GM18508 (cell line): ENCODE results near the gene CCDC87.
"Not testable (repeated sequence)": the region's sequence is repeated elsewhere in the genome, so short reads cannot be mapped to it uniquely, and the experiment has no call there.

ENCODE experiments used
- ATAC-seq: cut with Tn5 transposase; IDR thresholded peaks from one replicate; pipeline ENCODE4 v1.9.1; 2021; ENCODE audit warnings: moderate number of reproducible peaks; ENCODE audit not compliant: insufficient read depth, unreplicated experiment

Gene CCDC87

DNA sequence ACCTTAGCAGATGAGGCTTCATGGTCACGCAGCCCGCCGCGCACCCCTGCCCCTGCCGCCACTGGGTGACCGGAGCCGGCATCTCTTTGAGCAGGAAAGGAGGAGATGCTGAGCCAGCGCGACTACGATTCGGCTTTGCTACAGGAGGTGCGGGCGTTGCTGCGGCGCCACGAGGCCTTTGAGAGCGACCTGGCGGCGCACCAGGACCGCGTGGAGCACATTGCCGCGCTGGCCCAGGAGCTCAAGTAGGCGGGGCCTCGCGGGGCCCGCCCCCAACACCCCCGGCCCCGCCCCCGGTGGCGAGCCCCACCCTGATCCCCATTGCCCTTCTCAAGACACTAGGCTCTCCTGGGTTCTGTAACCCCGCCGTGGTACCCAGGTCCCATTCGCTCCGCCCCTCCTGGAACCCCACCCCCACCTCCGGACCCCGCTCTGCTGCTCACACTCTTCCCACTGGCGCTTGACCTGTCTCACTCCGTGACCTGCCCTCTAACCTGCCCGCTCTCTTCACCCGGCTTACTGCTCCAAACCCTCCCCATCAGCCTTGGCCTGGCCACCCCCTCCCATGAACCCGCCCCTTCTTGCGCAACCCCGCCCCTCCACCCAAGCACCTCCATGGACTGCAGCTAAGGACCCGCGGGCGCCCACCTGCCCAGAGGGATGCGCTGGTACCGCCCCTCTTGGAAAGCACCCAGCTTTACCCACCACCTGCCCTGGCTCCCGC is 33.6 kb downstream of the CCDC87 start:
- no peak for ATAC-seq

DNA sequence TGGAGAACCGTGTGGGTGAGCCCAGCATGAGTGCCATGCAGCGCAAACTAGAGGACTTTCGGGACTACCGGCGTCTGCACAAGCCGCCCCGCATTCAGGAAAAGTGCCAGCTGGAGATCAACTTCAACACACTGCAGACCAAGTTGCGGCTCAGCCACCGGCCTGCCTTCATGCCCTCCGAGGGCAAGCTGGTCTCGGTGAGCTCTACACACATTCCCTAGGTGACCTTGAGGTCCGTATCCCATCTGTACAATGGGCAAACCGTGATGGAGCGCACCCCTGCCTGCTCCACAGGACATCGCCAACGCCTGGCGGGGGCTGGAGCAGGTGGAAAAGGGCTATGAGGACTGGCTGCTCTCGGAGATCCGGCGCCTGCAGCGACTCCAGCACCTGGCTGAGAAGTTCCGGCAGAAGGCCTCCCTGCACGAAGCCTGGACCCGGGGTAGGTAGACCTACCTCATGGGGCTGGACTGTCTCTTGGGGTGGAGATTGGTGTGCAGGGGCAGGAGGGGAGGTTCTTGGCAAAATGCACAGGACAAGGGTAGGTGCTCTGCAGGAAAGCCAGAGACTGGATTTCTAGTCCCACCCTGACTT is 35.0 kb downstream of the CCDC87 start:
- no peak for ATAC-seq

DNA sequence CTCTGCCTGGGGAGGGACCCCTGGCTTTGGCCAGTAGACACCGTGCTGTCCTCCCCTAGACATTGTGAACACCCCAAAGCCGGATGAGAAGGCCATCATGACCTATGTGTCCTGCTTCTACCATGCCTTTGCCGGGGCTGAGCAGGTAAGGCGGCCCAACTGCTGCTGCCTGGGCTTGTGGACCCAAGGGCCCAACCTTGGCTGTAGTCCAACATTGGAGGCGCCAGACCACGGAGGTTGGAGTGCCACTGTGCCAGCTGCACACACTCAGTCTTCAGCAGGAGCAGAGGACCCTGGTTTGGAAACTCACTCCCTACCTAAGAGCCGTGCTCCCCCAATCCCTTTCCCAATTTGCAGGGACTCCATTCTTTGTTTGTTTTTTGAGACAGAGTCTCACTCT is 36.8 kb downstream of the CCDC87 start:
- no peak for ATAC-seq

DNA sequence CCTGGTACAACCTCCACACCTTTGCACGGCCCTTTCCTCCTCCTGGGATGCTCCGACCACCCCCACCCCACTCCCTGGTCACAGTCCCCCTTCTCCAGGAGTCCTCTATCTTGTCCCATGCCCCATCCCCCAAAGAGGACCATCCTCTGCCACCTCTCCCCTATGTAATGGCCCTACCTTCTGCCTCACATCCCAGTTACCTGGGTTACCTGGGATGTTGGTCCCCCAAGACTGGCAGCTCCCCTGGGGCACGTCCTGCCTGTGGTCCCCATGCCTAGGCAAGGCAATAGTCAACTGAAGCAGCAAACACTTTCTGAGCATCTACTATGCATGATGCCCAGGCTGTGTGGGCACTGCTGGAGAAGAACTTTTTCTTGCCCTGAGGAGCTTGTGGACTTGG is 37.4 kb downstream of the CCDC87 start:
- ATAC-seq: no peak

DNA sequence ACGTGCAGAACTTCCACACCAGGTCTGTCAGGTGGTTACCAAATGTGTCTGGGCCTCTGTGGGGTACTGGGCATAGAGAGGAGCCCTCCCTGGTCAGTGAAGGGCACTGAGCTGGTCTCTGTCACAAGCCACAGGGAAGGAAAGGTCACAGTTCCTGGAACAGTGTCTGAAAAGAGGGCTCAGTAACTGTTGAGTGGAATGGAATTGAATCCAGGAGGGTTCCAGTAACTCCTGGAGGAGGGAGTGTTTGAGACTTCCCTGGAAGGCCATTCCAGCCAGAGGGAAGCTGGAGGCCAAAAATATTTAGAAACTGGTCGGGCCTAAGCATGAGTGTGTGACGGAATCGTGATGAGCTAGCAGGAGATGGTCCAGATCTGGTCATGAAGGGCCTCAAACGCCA is 38.3 kb downstream of the CCDC87 start:
- no peak for ATAC-seq

DNA sequence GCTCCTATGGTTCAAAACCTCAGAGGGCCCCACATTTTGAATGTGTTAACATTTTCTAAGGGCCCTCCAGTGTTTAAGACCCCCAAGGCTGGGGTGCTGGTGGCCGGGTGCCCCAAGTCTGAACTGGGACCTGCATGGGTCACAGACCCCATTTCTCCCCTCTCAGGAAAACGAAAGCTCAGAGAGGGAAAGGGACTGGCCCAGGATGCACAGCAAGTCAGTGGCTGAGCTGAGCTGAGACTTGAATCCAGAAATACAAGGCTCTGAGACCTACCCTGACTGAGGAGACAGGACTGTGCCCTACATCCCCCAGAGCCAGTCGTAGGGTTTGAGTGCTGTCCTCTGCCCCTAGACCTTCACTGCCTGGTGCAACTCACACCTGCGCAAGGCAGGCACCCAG is 42.0 kb downstream of the CCDC87 start:
- ATAC-seq: no peak

DNA sequence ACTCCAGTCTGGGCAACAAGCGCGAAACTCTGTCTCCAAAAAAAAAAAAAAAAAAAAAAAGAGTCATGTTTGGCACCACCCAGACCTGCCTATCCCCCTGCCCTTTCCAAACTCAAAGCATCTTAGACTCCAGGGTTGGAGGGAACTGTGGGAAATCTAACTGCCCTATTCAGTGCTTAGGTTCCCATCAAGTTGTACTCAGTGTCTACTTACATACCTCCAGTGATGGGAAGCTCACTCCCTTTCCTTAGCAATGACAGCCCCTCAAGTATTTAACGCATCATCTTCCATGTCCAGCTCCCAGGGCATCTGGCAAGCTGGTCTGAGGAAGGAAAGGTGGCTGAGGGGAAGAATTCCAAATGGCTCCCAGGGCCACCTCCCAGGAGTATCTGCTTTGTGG is 43.2 kb downstream of the CCDC87 start:
- ATAC-seq: no peak

DNA sequence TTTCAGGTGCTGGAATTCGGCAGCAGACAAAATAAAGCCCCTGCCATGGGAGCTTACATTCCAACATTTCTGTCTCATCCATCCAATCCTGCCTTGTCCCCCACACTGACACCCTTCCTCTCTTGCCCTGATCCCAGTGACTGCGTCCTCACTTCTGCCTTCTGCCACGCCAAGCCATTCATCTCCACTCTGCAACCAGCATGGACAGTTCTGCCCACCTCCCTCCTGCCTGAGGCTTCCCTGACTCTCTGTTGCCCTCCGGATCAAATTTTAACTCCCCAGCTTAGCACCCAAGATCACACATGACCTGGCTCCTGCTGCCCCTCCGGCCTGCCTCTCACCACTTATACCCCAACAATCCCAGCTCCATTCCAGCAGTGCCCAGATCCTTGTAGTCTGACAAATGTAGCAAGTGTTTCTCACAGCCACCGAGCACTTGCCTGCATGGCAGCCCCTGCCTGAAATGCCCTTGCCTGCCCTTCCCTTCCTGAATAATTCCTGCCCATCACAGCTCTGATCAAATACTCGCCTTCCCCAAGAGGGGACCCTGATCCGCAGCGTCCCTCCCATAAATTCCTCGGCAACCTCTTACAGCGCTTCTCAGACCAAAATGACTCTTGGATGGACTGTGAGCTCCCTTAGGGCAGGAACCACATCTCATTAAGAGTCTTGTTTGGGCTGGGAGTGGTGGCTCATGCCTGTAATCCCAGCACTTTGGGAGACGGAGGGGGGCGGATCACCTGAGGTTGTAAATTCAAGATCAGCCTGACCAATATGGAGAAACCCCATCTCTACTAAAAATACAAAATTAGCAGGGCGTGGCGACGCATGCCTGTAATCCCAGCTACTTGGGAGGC is 43.9 kb downstream of the CCDC87 start:
- ATAC-seq: no peak

DNA sequence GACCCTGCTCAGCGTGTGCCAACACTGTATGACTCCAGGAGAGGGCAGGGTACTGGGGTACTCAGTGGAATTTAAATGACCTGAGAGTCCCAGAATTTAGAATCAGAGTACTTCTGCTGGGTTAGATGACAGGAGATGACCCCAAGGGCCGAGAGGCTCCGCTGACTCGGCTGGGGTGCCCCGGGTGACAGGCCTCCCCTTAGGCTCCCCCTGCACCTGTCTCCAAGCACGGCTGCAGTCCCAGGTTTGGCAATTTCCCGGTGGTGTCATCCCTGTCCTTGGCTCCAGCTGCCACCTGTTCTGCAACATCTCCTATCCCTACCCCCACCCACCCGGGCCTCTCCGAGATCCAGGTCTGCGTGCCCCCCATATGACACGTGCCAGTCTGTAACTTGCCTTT is 44.8 kb downstream of the CCDC87 start:
- ATAC-seq: no peak

DNA sequence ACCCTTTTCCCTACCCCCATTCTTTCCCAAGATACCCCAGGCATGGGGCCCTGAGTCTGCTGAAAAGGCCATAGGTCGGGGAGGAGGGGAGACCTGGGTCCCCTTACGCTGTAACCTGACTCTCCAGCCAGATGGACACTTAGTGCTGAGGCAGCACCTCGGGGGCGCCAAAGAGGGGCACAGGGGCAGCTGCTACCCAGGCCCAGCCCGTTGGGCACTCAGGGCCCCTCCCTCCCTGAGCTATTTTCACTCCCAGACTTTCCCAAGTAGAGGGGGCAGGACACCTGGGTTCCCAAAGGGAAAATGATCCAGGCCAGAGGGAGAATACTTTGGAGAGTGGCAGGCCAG is 45.2 kb downstream of the CCDC87 start:
- no peak for ATAC-seq

DNA sequence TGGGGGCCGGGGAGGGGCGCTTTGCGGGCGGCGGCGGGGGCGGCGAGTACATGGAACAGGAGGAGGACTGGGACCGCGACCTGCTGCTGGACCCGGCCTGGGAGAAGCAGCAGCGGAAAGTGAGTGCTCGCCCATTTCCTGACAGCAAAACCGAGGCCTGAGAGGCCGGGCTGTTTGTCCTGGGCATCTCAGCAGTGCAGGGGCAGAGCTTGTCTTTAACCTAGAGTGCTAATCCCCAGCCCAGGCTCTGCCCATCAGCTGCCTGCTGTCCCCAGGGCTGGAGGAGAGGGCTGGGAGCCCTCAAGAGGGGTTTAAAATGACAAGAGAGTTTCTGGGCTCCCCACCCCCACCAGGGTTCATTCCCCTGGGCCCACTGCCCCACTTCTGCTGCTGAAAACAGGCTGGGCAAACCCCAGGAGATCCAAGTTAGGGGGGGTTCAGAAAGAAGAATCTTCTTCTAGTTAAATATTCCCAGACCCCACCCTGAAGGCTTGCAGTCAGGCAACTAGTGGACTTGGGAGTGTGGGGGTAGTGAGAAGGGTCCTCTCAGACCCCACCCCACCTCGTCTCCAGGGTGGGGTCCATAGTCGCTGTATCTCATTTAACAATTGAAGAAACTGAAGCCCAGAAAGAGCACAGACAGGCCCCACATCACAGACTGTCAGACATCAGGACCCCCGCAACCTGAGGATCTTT is 45.7 kb downstream of the CCDC87 start:
- no peak for ATAC-seq

DNA sequence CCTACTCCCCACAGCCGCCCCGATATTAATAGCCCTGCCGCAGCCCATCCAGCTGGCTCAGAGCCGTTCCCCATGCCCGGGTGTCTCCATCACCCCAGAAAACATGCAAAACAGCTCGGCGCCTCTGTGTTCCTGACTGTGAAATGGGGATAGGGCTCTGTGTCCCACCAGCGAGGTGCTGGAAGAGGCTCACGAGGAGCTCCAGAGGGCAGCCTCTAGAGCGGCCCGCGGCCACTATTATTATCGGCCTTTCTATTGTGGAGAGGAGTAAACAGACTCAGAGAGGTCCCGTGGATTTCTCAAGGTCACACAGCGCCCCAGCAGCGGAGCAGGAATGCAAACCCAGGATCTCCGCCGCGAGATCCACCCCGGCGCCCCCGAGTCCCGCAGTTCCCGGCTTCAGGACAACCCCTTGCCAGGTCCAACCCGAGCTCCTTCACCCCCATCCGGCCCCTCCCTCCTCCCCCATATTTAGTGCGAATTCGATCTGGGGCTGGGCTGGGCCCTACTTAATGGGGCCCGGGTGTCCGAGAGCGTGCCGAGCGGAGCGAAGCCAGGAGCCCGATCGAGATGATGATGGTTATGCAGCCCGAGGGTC is 46.4 kb downstream of the CCDC87 start, which contains the start of gene ACTN3:
Gene ACTN3 (plus strand): TSS at position 536 of the 598 bp plus-strand sequence. CDS start 35 bp downstream, at position 571.
- ATAC-seq: no peak

DNA sequence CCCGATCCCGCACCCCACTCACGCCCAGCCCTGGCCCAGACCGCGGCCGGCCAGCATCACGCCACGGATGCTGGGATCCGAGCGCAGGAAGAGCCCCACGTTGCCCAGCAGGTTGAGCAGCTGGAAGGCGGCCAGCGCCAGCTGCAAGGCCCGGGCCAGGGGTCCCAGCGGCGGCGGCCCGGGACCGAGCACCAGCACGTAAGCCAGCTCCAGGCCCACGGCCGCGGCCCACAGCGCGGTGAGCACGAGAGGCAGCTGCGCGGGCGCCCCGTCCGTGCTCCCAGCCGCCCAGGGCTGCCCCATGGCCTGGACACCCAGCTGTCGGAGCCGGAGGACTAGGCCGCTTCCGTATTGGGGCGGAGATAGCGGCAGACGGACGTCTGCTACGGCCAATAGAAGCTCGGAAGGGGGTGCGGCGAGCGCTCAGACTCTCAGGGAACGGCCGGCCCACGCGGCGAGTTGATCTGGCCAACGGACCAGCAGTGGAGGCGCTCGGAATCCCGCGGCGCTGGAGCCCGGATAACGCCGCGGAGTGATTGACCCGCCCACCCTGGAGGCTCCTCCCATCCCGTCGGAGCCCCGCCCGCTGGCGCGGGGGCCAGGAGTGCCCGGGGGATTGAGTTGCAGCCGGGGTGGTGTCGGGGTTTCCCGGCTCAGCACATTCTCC is 47.0 kb downstream of the CCDC87 start, which contains the start of gene ZDHHC24:
Gene ZDHHC24 (minus strand): TSS at position 348 of the 667 bp plus-strand sequence. CDS start 45 bp downstream, at position 303.
- ATAC-seq: peak; percentile 43

DNA sequence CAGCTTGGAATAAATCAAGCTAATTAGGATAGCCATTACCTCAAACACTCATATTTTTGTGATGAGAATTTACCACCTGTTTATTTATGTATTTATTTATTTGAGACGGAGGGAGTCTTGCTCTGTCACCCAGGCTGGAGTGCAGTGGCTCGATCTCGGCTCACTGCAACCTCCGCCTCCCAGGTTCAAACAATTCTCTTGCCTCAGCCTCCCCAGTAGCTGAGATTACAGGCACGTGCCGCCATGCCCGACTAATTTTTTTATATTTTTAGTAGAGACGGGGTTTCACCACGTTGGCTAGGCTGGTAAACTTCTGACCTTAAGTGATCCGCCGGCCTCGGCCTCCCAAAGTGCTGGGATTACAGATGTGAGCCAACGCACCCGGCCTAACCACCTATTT is 47.9 kb downstream of the CCDC87 start:
- ATAC-seq: not testable (repeated sequence)

DNA sequence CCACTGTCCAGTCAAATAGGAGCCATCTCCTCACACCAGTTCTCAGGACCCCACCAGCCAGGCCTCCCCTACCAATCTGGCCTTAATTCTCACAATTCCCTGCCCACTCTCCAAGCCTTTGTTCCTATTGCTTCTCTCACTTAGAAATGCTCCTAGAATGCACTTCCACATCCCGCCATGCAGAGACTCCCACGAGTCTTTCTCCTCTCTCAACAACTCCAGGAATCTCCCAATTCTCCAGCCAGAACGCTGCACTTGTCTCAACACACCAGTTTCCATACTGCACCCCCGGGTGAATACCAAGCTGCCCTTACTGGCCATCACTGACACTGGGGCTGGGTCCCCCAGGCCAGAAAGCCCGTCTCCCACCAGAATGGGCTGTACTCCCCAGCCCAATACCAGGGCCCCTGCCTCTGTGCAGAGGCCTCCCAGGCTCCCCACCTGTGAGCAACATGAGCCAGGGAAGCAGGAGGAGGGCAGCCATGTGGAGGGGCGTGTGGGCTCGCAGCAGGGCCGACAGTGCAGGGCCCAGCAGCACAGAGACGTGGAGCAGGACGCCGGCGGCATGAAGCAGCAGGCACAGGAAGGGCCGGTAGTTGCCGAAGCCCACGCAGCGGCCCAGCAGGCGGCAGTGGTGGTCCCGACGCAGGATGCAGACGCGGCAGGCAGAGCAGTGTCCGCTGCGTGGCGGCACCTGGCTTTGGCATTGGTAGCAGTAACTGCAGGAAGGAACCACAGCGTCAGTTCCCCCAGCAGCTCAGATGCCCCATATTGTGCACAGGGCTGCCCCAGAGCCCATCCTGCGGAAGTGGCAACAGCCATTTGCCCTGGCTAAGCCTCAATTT is 49.4 kb downstream of the CCDC87 start:
- no peak for ATAC-seq

DNA sequence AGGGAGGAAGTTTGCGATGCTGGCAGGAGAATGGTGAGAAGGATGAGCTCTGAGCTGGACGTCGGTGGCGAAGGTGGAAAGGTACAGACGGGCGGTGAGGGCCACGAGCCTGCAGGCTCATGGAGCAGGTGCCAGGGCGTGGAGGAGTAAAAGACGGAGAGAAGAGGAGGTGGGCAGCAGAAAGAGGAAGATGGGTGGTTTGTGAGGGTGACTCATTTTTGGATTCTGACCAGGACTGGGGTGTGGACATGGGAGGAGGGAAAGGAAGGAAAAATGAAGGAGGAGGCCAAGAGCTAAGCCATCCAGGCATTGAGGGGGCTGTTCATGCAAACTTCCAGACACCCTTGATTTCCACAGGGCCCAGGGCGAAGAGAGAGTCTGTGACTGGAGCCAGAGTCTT is 50.5 kb downstream of the CCDC87 start:
- no peak for ATAC-seq

DNA sequence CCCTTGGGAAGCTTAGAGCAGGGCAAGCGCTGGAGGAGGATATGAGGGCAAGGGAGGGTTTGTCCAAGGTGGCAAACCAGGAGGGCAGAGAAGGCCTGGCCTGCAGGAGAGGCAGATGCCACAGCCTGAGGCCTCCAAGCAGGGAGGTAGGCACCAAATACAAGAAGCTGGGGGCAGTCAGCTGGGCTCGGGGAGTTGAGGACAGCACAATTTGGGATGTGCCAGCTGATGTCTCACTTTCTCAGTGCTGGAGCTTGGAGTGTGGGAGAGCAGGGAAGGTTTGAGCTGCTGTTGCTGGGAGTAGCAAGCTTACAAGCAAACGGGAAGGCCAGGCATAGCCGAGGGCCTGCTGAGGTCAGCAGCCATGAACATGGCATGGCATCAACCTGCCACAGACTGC is 51.0 kb downstream of the CCDC87 start:
- ATAC-seq: no peak

DNA sequence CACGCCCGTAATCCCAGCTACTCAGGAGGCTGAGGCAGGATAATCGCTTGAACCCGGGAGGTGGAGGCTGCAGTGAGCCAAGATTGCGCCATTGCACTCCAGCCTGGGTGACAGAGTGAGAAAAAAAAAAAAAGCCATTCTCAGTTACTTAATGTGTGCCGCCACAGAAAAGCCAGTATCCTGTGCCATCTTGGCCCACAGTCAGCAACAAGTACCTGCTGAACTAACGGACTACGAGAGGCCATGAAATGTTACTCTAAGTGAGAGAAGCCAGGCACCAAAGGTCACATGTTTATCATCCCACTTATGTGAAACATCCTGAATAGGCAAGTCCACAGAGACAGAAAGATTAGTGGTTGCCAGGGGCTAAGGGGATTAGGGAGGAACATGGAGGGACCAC is 52.3 kb downstream of the CCDC87 start:
- not testable (repeated sequence) for ATAC-seq
